Activated naive CD4-positive, alpha-beta T cell treated with anti-CD3 and anti-CD28 coated beads, Interleukin-2, amount 50 U/mL, for 16 hours (primary cell): ENCODE results near the gene IGSF3.
"Not testable (repeated sequence)": the region's sequence is repeated elsewhere in the genome, so short reads cannot be mapped to it uniquely, and the experiment has no call there.

ENCODE experiments used
- DNase-seq: peaks from one replicate; pipeline ENCODE4 v3.0.0-alpha.2; 2020

The IGSF3 gene

GRCh38 chr1:116571215-116571919 is 96.2 kb downstream of the IGSF3 start:
- DNase-seq = no peak

DNA sequence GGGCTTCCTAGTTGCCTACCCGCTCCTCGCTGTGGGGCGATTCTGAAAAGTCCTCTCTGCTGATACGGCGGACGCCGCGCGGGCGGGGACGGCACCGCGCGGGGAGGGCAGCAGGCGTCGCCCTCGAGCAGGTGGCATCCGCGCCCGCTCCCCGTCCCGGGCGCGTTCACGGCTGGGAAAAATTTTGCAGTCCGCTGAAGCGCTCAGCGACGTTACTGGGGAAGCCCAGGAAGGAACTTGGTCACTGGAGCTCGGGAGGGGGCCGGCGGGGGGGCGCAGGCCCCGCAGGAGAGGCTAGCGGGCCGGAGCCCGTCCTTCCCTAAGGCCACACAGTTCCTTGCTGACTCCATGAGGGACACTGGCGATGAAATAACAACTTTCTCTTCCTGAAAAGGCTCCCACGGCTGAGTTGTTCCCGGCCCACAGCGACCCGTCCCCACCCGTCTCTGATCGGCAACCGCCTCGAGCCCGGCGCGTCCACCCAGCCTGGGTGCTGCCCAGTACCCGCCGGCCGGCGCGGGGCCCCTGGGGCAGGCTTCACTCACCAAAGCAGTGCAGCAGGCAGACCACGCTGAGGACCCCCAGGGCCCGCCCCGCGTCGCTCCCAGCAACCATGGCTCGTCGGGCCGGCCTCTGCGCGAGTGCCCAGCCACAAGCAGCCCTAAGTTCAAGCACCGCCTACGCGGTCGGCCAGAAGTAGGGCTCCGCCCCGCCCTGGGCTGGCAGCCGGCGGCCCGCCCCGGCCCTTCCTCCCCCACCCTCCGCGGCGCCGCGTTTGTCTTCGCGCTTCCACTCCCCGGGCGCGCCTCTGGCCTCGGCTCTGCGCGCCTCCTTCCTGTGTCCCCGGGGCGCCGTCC is 96.9 kb downstream of the IGSF3 start, which contains the start of gene CD58:
Gene CD58 (minus strand): TSS at position 669 of the 857 bp plus-strand sequence. CDS start 54 bp downstream, at position 615.
- peak; percentile 78 for DNase-seq

DNA sequence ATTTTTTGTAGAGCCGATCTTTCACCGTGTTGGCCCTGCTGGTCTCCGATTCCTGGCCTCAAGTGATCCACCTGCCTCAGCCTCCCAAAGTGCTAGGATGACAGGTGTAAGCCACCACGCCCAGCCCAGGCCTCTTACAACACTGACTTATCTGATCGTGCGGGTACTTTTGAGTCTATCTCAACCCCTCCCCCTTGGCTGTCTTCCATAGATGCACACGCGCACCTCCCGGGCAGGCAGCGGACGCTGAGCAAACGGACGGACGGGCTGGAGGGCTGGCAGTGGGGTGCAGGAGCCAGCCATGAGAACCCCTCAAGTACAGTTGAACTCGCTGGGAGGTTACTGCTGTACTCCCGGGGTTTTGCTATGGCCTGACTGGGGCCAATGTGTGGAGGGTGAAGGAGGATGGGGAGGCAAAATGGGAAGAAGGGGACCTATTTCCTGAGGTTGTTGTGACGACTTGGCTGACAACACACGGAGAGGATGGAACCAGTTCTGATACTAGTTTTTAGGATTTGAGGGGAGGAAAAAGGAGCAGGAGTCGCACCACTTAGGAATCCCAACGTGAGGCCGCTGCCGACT is 97.7 kb downstream of the IGSF3 start:
- no peak for DNase-seq

DNA sequence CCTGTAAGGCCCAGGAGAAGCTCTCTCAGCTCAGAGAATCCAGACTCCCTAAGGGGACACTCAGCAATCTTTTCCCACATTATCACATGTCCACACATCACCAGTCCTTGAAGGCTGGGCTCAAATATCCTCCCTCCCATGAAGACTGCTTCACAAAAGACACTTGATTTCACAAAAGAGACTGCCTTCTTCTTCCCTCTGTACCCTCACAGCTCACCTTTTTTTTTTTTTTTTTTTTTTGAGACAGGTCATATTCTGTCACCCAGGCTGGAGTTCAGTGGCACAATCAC is 98.2 kb downstream of the IGSF3 start:
- DNase-seq = no peak

GRCh38 chr1:116568662-116569380 is 98.7 kb downstream of the IGSF3 start:
- no peak for DNase-seq

DNA sequence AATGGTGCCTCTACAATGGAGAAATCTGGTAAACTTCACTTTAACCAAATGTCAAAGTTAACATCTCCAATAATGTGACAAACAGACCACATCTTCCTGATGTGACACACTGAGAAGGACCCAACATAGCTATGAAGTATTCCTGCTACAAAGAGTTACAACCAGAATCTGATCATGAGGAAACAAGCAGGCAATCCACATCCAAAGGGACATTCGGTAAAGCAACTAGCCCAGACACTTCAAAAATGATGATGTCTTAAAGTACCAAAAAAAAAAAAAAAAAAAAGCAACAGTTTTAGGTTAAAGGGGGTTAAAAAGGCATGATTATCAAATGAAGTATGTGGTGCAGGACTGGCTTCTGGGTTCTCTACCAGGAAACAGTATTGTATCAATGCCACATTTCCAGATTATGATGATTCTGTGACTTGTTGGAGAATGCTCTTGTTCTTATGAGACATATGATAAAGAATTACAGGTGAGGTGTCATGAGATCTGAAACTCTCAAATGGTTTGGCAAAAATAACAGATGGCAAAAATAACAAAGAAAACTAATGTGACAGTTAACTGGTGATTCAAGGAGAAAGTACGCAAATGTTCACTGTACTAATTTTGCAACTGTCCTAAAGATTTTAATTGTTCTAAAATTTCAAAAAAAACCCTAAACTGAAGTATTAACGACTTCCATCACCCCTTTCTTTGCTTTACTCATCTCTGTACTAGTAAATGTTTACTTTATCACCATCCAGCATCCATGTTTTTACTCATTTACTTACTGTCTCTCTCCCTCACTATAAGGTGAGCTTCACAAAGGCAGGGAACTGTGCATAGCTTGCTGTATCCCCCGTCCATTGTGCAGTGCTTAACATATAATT is 99.5 kb downstream of the IGSF3 start:
- no peak for DNase-seq

GRCh38 chr1:116565222-116565621 is 102.3 kb downstream of the IGSF3 start:
- no peak for DNase-seq

GRCh38 chr1:116564426-116564825 is 103.1 kb downstream of the IGSF3 start:
- no peak for DNase-seq

DNA sequence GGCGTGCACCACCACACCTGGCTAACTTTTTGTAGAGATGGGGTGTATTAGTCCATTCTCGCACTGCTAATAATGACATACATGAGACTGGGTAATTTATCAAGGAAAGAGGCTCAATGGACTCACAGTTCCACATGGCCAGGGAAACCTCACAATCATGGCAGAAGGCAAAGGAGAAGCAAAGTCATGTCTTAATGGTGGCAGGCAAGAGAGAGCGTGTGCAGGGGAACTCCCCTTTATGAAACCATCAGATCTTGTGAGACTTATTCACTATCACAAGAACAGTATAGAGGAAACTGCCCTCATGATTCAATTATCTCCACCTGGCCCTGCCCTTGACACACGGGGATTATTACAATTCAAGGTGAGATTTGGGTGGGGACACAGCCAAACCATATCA is 105.1 kb downstream of the IGSF3 start:
- not testable (repeated sequence) for DNase-seq

- DNase-seq = no peak
Observed at GRCh38 chr1:116561563-116561962, 106.0 kb downstream of the IGSF3 start.

DNA sequence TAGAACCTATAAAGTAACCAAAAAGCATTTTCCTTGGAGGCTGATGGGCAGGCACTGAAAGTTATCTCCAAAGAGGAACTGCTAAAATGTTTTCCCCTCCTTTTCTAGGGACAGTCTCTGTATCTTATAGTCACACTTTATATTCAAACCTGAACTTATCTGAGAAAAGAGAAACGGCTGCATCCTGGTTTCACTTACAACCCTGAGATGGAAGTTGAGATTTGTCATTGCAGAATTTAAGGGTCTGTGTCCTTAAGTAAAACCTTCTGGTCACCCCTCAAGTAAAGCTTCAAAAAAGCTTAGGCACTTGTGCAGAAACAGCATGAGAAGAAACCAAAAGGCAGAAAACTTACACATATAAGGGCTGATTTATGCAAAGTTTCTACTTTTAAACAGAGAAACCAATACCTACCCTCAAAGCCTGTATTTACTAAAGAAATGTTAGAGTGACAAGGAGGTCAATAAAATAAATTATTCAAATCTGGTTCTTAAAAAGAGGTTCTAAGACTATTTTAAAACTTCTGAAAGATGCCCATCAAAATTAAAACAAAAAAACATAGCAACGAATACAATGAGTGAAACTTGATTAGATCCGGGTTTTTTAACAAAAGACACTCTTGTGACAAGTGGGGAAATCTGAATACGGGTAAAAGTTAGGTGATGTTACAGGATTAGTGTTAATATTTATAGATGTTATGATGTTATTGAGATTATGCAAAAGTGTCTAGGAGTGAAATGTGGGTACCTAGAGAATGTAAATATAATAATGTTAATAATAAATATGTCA is 106.6 kb downstream of the IGSF3 start:
- DNase-seq = no peak

DNA sequence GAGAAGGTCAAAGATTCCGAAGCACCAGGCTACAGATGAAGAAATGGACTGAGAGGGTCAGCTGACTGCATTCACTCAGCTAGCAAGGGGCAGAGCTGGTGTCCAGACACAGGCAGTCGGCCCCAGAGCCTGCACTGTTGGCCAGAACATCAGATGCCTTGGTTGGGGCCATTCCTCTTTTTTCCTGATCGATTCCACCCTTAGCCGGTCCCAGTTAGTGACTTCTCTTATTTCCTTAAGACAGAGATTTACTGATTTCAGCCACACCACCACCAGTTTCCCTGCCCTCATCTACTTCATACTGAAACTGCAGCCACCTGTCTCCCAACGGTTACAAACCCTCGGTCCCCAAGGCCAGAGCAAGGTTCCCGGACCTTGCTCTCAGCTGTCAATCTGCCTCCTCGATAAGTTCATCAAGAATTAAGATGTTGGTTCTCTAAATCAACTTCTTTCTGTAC is 108.2 kb downstream of the IGSF3 start:
- no peak for DNase-seq

DNA sequence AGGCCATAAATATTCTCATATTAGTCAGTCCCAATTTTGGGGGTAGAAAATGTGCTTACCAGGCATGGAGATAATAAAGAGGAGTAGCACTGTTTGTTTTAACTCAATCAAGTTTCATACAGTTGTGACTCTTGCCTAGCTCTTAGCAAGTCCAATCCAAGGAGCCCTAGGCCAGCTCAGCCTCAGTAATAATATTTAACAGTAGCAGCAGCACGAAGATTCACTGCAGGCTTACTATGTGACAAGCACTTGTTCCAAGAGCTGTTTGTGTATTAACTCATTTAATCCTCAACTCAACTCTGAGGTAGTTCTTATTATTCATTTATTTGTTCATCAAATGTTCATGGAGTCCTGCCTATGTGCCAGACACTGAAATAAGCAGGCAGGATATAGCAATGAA is 109.0 kb downstream of the IGSF3 start:
- DNase-seq = no peak

GRCh38 chr1:116558140-116558549 is 109.4 kb downstream of the IGSF3 start:
- DNase-seq = no peak

DNA sequence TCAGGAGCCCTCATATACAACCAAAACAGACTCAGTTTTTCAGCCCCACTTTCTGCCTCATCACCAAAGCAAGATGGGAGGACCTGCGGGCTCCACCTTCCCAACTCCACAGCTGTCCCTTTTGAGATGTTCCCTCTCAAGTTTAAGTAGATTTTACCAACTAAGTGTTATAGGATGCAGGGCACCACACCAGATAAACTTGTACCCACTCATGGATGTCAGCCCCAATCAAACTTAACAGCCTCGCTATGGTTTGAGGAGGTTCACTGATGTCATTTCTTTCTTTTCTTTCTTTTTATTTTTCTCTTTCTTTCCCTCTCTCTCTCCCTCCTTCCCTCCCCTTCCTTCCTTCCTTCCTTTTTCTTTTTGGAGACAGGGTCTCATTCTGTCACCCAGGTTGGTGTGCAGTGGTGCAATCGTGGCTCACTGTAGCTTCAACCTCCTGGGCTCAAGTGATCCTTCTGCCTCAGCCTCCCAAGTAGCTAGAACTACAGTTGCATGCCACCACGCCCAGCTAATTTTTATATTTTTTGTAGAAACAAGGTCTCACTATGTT is 110.1 kb downstream of the IGSF3 start:
- DNase-seq = no peak

DNA sequence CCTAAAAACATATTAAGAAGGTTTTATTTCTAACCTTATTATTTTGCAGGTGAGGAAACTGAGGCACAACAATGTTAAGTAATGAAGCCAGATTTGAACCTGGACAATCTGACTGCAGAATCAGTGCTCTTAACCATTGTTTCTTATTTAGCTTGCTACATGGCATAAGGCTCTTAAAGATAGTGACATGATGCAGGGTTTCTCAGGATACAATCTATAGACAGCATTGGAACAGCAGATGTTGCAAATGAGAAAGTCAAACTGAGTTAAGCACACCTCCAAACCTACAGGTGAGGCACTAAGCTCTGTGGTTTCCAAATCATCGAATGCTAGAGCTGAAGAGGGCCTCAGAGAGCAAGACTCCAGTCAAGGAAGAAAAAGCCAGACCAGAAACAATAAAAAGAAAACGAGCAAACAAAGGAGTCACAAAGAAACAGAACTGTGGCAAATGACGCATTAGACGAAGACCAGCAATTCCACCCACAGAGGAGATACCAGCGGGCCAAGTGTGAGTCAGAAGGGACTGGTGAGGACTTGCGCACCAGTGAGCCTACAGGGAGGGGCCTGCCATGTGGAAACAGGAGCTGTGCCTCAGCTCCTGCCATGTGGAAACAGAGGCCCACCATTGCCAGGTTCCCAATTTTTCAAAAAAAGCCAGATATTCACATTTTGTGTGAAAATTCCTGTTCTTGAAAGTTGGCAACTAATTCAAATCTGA is 111.1 kb downstream of the IGSF3 start:
- DNase-seq = peak; percentile 43

DNA sequence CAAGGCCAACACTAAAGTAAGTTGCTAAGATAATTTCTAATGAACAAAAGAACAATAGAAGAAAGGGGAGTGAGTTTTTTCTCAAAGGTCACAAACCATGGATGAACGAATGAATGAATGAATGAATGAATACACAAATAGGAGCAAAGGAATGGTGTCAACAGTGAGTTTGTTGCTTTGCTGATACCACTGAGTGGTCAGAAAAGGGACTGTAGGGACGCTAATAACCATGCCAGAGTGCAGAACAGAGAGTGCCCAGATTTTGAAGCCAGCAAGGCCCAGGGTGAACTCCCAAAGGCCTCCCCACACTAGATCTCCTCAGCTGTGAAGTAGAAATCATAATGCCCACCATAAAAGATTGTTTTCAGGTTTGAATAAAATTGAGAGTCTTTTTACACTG is 112.6 kb downstream of the IGSF3 start:
- DNase-seq = no peak

GRCh38 chr1:116553386-116554115 is 114.0 kb downstream of the IGSF3 start:
- DNase-seq = no peak

- DNase-seq = no peak
Observed at GRCh38 chr1:116546354-116546977, 121.1 kb downstream of the IGSF3 start.
